ENCODE results near the gene SNAP23. TPM values are rescaled to one million over a fixed set of nuclear protein-coding genes. Genes with fewer than 3 reads are reported as not detected.
"Not testable (repeated sequence)": the region's sequence is repeated elsewhere in the genome, so short reads cannot be mapped to it uniquely, and the experiment has no call there.

The SNAP23 gene
- total RNA-seq, 2 experiments from 2014 or later, result 19.9 to 48.3 TPM

DNA sequence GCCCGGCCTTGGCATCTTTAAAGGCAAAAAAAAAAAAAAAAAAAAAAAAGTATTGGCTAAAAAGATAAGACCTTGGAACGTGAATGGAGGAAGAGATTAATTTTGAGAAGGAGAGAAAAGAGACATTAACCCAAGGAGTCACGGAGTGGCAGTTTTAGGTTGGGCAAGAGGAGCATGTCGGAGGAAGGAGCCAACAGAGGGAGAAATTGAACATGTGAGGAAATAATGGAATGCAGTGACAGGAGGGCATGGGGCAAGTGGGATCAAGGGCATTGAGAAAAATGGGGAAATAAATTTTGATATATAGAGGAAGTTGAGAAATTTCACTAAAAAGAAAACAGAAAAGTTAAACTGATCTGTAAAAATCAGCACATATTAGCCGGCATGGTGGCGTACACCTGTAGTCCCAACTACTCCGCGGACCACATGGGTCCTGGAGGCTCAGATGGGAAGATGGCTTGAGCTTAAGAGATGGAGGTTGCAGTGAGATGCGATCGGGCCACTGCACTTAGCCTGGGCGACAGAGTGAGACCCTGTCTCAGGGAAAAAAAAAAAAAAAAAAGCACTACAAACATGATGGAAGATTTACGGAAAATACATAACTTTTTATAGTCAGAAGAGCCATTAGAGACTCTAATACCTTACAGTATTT is 54.4 kb downstream of the SNAP23 start:
- Histone ChIP-seq H3K27ac (ENCODE audit: low read depth, low read length, poor library complexity, severe bottlenecking) (peak overlapping the region; percentile 71), H2AFZ (ENCODE audit: low read length) (no peak overlapping the region), H3K4me3 (ENCODE audit: low read depth, low read length, poor library complexity, severe bottlenecking) (peak overlapping the region; percentile 98), H3K9me2 (ENCODE audit: insufficient read depth, low read length) (no peaks in the 10 kb centered on the region), H4K20me1 (ENCODE audit: insufficient read depth, low read length) (0 out of 2 replicates have a peak, but pooled peaks cover 10% of the 10 kb centered on the region), H3K36me3 (ENCODE audit: insufficient read depth, low read length) (peaks cover 57% of the 10 kb centered on the region), H3K4me1 (ENCODE audit: insufficient read depth, low read length, poor library complexity, severe bottlenecking) (peaks cover 46% of the 10 kb centered on the region), H3K79me2 (ENCODE audit: insufficient read depth, low read depth, low read length) (peaks cover 75% of the 10 kb centered on the region), H3K4me2 (ENCODE audit: low read length) (peak overlapping the region; percentile 83), H3K9me3 (ENCODE audit: low read length) (no peaks in the 10 kb centered on the region)
- TF ChIP-seq EZH2phosphoT487 (IDR thresholded peaks at IDR 0.05; ENCODE audit: borderline replicate concordance, low read depth, low read length), result no peak
- TF ChIP-seq, protein P1, sequence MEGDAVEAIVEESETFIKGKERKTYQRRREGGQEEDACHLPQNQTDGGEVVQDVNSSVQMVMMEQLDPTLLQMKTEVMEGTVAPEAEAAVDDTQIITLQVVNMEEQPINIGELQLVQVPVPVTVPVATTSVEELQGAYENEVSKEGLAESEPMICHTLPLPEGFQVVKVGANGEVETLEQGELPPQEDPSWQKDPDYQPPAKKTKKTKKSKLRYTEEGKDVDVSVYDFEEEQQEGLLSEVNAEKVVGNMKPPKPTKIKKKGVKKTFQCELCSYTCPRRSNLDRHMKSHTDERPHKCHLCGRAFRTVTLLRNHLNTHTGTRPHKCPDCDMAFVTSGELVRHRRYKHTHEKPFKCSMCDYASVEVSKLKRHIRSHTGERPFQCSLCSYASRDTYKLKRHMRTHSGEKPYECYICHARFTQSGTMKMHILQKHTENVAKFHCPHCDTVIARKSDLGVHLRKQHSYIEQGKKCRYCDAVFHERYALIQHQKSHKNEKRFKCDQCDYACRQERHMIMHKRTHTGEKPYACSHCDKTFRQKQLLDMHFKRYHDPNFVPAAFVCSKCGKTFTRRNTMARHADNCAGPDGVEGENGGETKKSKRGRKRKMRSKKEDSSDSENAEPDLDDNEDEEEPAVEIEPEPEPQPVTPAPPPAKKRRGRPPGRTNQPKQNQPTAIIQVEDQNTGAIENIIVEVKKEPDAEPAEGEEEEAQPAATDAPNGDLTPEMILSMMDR (conservative IDR thresholded peaks at IDR 0.05; ENCODE audit: low read length), result no peak
- intact Hi-C loops (cut with micrococcal nuclease; ENCODE audit: unreplicated experiment), result loop anchor here (2.0 to 10.0 kb wide), 3 partner anchors 59 to 275 kb away; partner anchors contain the start of genes GANC, TMEM87A and ZNF106
- no TSS peak for BruUV-seq (replicated peaks)
- POLR2A ChIA-PET, result interaction anchor here (0.6 to 3.4 kb wide), 4 partner anchors 11 to 74 kb away, joined by 3 to 15 read pairs (median 5); partner anchors contain the start of gene ZNF106
- CTCF ChIA-PET (ENCODE audit: unreplicated experiment), result interaction anchor here (0.6 kb wide), 1 partner anchor 25 kb away, joined by 3 read pairs; the partner anchor contains the start of gene STARD9
- DNase-seq (ENCODE audit: low spot score), result peak; percentile 14

GRCh38 chr15:42553554-42553953 is 58.1 kb downstream of the SNAP23 start:
- intact Hi-C loops (cut with micrococcal nuclease; ENCODE audit: unreplicated experiment), result loop anchor here (10.0 kb wide), 1 partner anchor 279 kb away; the partner anchor contains the start of genes GANC and TMEM87A
- peaks cover 86% of the 10 kb centered on the region for H3K79me2 ChIP-seq (ENCODE audit: insufficient read depth, low read depth, low read length)
- H3K4me2 ChIP-seq (ENCODE audit: low read length), result peak overlapping the region; percentile 12; the same call in 1 of the 2 replicates
- H3K4me1 ChIP-seq (ENCODE audit: insufficient read depth, low read length, poor library complexity, severe bottlenecking), result peaks cover 23% of the 10 kb centered on the region
- H3K4me3 ChIP-seq (ENCODE audit: low read depth, low read length, poor library complexity, severe bottlenecking), result no peak overlapping the region
- peaks cover 65% of the 10 kb centered on the region for H3K36me3 ChIP-seq (ENCODE audit: insufficient read depth, low read length)
- no TSS peak for BruUV-seq (replicated peaks)
- H3K9me2 ChIP-seq (ENCODE audit: insufficient read depth, low read length), result no peaks in the 10 kb centered on the region
- H3K9me3 ChIP-seq (ENCODE audit: low read length), result no peaks in the 10 kb centered on the region
- DNase-seq (ENCODE audit: low spot score), result no peak
- TF ChIP-seq, protein P1 (conservative IDR thresholded peaks at IDR 0.05; ENCODE audit: low read length), result no peak
- TF ChIP-seq EZH2phosphoT487 (IDR thresholded peaks at IDR 0.05; ENCODE audit: borderline replicate concordance, low read depth, low read length), result no peak
- no peak overlapping the region for H3K27ac ChIP-seq (ENCODE audit: low read depth, low read length, poor library complexity, severe bottlenecking)
- ChIA-PET POLR2A (interaction anchor here (0.6 kb wide), 1 partner anchor 9 kb away, joined by 4 read pairs; no protein-coding TSS in a partner anchor), CTCF (ENCODE audit: unreplicated experiment) (no interaction called here)
- no peaks in the 10 kb centered on the region for H4K20me1 ChIP-seq (ENCODE audit: insufficient read depth, low read length)
- no peak overlapping the region for H2AFZ ChIP-seq (ENCODE audit: low read length)

DNA sequence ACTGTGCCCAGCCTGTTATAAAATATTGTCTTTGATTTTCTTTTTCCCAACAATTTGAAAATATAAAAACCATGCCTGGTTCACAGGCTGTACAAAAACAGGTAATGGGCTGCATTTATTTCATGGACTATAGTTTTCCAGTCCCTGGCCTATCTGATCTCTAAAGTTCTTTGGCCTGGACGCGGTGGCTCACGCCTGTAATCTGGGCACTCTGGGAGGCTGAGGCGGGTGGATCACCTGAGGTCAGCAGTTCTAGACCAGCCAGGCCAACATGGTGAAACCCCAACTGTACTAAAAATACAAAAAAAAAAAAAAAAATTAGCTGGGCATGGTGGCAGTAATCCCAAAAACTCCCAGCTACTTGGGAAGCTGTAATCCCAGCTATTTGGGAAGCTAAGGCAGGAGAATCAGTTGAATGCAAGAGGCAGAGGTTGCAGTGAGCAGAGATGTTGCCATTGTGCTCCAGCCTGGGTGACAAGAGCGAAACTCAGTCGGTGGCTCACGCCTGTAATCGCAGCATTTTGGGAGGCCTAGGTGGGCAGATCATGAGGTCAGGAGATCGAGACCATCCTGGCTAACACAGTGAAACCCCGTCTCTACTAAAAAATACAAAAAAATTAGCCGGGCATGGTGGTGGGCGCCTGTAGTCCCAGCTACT is 61.2 kb downstream of the SNAP23 start:
- H4K20me1 ChIP-seq (ENCODE audit: insufficient read depth, low read length); H3K27ac ChIP-seq (ENCODE audit: low read depth, low read length, poor library complexity, severe bottlenecking); H2AFZ ChIP-seq (ENCODE audit: low read length); H3K4me3 ChIP-seq (ENCODE audit: low read depth, low read length, poor library complexity, severe bottlenecking); DNase-seq (ENCODE audit: low spot score); H3K4me1 ChIP-seq (ENCODE audit: insufficient read depth, low read length, poor library complexity, severe bottlenecking); H3K9me2 ChIP-seq (ENCODE audit: insufficient read depth, low read length); POLR2A ChIA-PET; H3K9me3 ChIP-seq (ENCODE audit: low read length); CTCF ChIA-PET (ENCODE audit: unreplicated experiment); H3K4me2 ChIP-seq (ENCODE audit: low read length); BruUV-seq (replicated peaks): not testable (repeated sequence)
- Histone ChIP-seq H3K36me3 (ENCODE audit: insufficient read depth, low read length) (peaks cover 89% of the 10 kb centered on the region), H3K79me2 (ENCODE audit: insufficient read depth, low read depth, low read length) (peaks cover 63% of the 10 kb centered on the region)
- intact Hi-C loops (cut with micrococcal nuclease; ENCODE audit: unreplicated experiment), result loop anchor here (10.0 kb wide), 1 partner anchor 282 kb away; the partner anchor contains the start of genes GANC and TMEM87A

Measured in OCI-LY7 (cell line).